Measurements from ENCODE around the gene EIF4E. TPM values are rescaled to one million over a fixed set of nuclear protein-coding genes. Genes with fewer than 3 reads are reported as not detected.

Gene EIF4E
- total and polyA plus RNA-seq, 2 of the 4 experiments (the other 2 are of a cell fraction): 80.4 to 113 TPM

GRCh38 chr4:98977557-98977956 lies 48.6 kb upstream of the EIF4E start:
- H4K20me1 ChIP-seq (ENCODE audit: insufficient read depth, low read length): no peaks in the 10 kb centered on the region
- ChIA-PET CTCF (interaction anchor here (0.6 kb wide), 2 partner anchors 31 to 267 kb away, joined by 3 read pairs; no protein-coding TSS in a partner anchor), POLR2A (ENCODE audit: unreplicated experiment) (no interaction called here)
- H4K91ac ChIP-seq (ENCODE audit: insufficient read depth, low read depth, low read length): no peak overlapping the region
- H3K9me1 ChIP-seq (ENCODE audit: insufficient read depth, low read length): peaks cover 3% of the 10 kb centered on the region; the same call in 1 of the 2 replicates
- no peak overlapping the region for H2AK5ac ChIP-seq (ENCODE audit: low read depth, low read length)
- no peak overlapping the region for H2BK15ac ChIP-seq (ENCODE audit: low read depth, low read length)
- H3K36me3 ChIP-seq (ENCODE audit: control insufficient read depth, insufficient read depth, low read length): no peaks in the 10 kb centered on the region
- no TSS peak for BruUV-seq (replicated peaks)
- no peak overlapping the region for H3K27ac ChIP-seq (ENCODE audit: insufficient read depth, low read length)
- no peak overlapping the region for H3K56ac ChIP-seq (ENCODE audit: extremely low read depth, insufficient read depth, low read length)
- 57% methylated on average over 1 of the region's 7 CpGs; no CpG with 5 or more reads in 1 of the 2 experiments for WGBS, 2 experiments (ENCODE audit: extremely low coverage in 2 of 2, insufficient read length in 1 of 2)
- no peak overlapping the region for H2AK9ac ChIP-seq (replicated peaks; ENCODE audit: low read depth, low read length, poor library complexity)
- no peak overlapping the region for H3K14ac ChIP-seq (replicated peaks; ENCODE audit: low read depth, low read length)
- no peak overlapping the region for H2BK20ac ChIP-seq (ENCODE audit: low read depth, low read length)
- no peak for DNase-seq
- in situ Hi-C loops (cut with MboI; ENCODE audit: low sequenced_read_pairs): no loop called here
- no peaks in the 10 kb centered on the region for H3K27me3 ChIP-seq (ENCODE audit: control insufficient read depth, insufficient read depth, low read length)
- no peaks in the 10 kb centered on the region for H3K9me3 ChIP-seq (ENCODE audit: control insufficient read depth, insufficient read depth, low read length)
- no peak overlapping the region for H3K9ac ChIP-seq (ENCODE audit: low read depth, low read length)
- intact Hi-C loops (cut with micrococcal nuclease): no loop called here
- no peak overlapping the region for H3K4ac ChIP-seq (ENCODE audit: low read depth, low read length)
- no peak overlapping the region for H4K8ac ChIP-seq (ENCODE audit: low read depth in 2 of 2, low read length in 2 of 2)
- ATAC-seq (ENCODE audit: low read depth): no peak
- H3K4me3 ChIP-seq (ENCODE audit: insufficient read depth, low read depth, low read length): no peak overlapping the region
- TF ChIP-seq FOS (IDR thresholded peaks at IDR 0.05; ENCODE audit: low read depth, low read length): no peak
- TF ChIP-seq CHD1 (IDR thresholded peaks at IDR 0.05; ENCODE audit: low read depth, low read length): no peak
- TF ChIP-seq MXI1 (IDR thresholded peaks at IDR 0.05; ENCODE audit: borderline replicate concordance, low read depth, low read length): no peak
- TF ChIP-seq BHLHE40 (IDR thresholded peaks at IDR 0.05; ENCODE audit: low read depth, low read length): no peak
- no peak for TF ChIP-seq MAFK (IDR thresholded peaks at IDR 0.05; ENCODE audit: low read depth, low read length)
- no peak for TF ChIP-seq NFE2L2 (IDR thresholded peaks at IDR 0.05; ENCODE audit: low read depth, low read length)
- no peak for TF ChIP-seq MAZ (IDR thresholded peaks at IDR 0.05; ENCODE audit: borderline replicate concordance, low read depth, low read length)
- TF ChIP-seq SMC3 (IDR thresholded peaks at IDR 0.05; ENCODE audit: low read depth, low read length): no peak
- no peak for TF ChIP-seq POLR2A (IDR thresholded peaks at IDR 0.05; ENCODE audit: low read depth, low read length)
- no peak for TF ChIP-seq USF2 (IDR thresholded peaks at IDR 0.05; ENCODE audit: low read depth, low read length)
- TF ChIP-seq RAD21 (IDR thresholded peaks at IDR 0.05; ENCODE audit: low read length): no peak
- no peak for TF ChIP-seq CEBPB (IDR thresholded peaks at IDR 0.05; ENCODE audit: low read depth, low read length)
- TF ChIP-seq RCOR1 (IDR thresholded peaks at IDR 0.05; ENCODE audit: insufficient replicate concordance, low read length): no peak
- TF ChIP-seq CTCF (conservative IDR thresholded peaks at IDR 0.05; ENCODE audit: low read depth, low read length): no peak
- TF ChIP-seq RFX5 (IDR thresholded peaks at IDR 0.05; ENCODE audit: low read depth, low read length): no peak
- no peak for TF ChIP-seq ELK1 (IDR thresholded peaks at IDR 0.05; ENCODE audit: borderline replicate concordance, low read depth, low read length)
- H4K5ac ChIP-seq (ENCODE audit: low read depth, low read length): no peak overlapping the region
- no peak overlapping the region for H2AFZ ChIP-seq (replicated peaks; ENCODE audit: low read length, poor library complexity)
- no peak overlapping the region for H3K4me2 ChIP-seq (ENCODE audit: low read depth, low read length)
- dilution Hi-C loops (cut with HindIII; ENCODE audit: low sequenced_read_pairs, unreplicated experiment): no loop called here
- no peak overlapping the region for H3K23ac ChIP-seq (ENCODE audit: low read depth, low read length)
- peaks cover 4% of the 10 kb centered on the region for H3K4me1 ChIP-seq (ENCODE audit: control insufficient read depth, insufficient read depth, low read length)
- no peak overlapping the region for H2BK120ac ChIP-seq (ENCODE audit: low read depth, low read length)
- no peak overlapping the region for H3K18ac ChIP-seq (ENCODE audit: low read depth, low read length)
- no peak overlapping the region for H2BK5ac ChIP-seq (ENCODE audit: low read depth, low read length, poor library complexity, severe bottlenecking)
- no peaks in the 10 kb centered on the region for H3K79me1 ChIP-seq (ENCODE audit: low read depth in 1 of 2, low read length in 2 of 2)

Measured in IMR-90 (cell line).